SJCRH30 (cell line): Measurements from ENCODE around the gene ITGA2. TPM values are rescaled to one million over a fixed set of nuclear protein-coding genes. Genes with fewer than 3 reads are reported as not detected.

ENCODE experiments used
- DNase-seq, 2 experiments: peaks; one replicate each; pipeline ENCODE4 v3.0.0-alpha.2; 2015 to 2020
- H3K27ac ChIP-seq: fragments of 250-450 bp; sonication (Bioruptor Pico); 2 replicates; pipeline ENCODE4 v1.5.1; 2020; ENCODE audit warnings: mild to moderate bottlenecking, moderate library complexity
- H3K27me3 ChIP-seq: fragments of 250-450 bp; sonication (Bioruptor Pico); 2 replicates; pipeline ENCODE4 v1.5.1; 2020; ENCODE audit warnings: mild to moderate bottlenecking, moderate library complexity
- H3K36me3 ChIP-seq: fragments of 250-450 bp; sonication (Bioruptor Pico); 2 replicates; pipeline ENCODE4 v1.5.1; 2020; ENCODE audit warnings: mild to moderate bottlenecking, moderate library complexity
- H3K4me1 ChIP-seq: fragments of 250-450 bp; sonication (Bioruptor Pico); 2 replicates; pipeline ENCODE4 v1.5.1; 2020; ENCODE audit warnings: mild to moderate bottlenecking, moderate library complexity
- H3K4me3 ChIP-seq: fragments of 250-450 bp; sonication (Bioruptor Pico); 2 replicates; pipeline ENCODE4 v1.5.1; 2020; ENCODE audit warnings: mild to moderate bottlenecking, moderate library complexity
- H3K9me3 ChIP-seq: fragments of 250-450 bp; sonication (Bioruptor Pico); replicated peaks from 2 replicates; pipeline ENCODE4 v1.5.1; 2020; ENCODE audit warnings: mild to moderate bottlenecking, moderate library complexity
- total RNA-seq: library from RNA; depleted of rRNA; stranded (reverse); fragments of >200 nt; shearing (Covaris generic); gene quantifications from 2 replicates; pipeline ENCODE4 v1.2.3, GENCODE V29; 2014; rRNA removed

ITGA2 gene
- total RNA-seq, 1 experiment from 2014 or later: 0.26 TPM

GRCh38 chr5:53128481-53128880 is 139.3 kb downstream of the ITGA2 start:
- DNase-seq: no peak
- no peaks in the 10 kb centered on the region for H3K4me1 ChIP-seq

GRCh38 chr5:53130266-53130665 is 141.1 kb downstream of the ITGA2 start:
- no peak for DNase-seq
- H3K4me1 ChIP-seq: no peaks in the 10 kb centered on the region
- H3K27me3 ChIP-seq: no peaks in the 10 kb centered on the region
- H3K27ac ChIP-seq: no peak overlapping the region
- no peak overlapping the region for H3K4me3 ChIP-seq
- H3K36me3 ChIP-seq: no peaks in the 10 kb centered on the region
- no peaks in the 10 kb centered on the region for H3K9me3 ChIP-seq

More at GRCh38 chr5:53128481-53128880, 139.3 kb downstream of the ITGA2 start:
- Histone ChIP-seq H3K4me3 (no peak overlapping the region), H3K36me3 (no peaks in the 10 kb centered on the region), H3K27ac (no peak overlapping the region), H3K27me3 (no peaks in the 10 kb centered on the region), H3K9me3 (no peaks in the 10 kb centered on the region)

GRCh38 chr5:53133020-53133419 is 143.9 kb downstream of the ITGA2 start:
- Histone ChIP-seq H3K4me3 (no peak overlapping the region), H3K27me3 (no peaks in the 10 kb centered on the region), H3K27ac (no peak overlapping the region), H3K36me3 (no peaks in the 10 kb centered on the region), H3K9me3 (no peaks in the 10 kb centered on the region), H3K4me1 (no peaks in the 10 kb centered on the region)
- no peak for DNase-seq

Other genes starting within 250 kb of the ITGA2 start
- 8.8 and 9.9 TPM in 2 replicates for gene ITGA1, start 201.4 kb upstream of the ITGA2 start, total RNA-seq
- 16.8 and 17.0 TPM in 2 replicates for gene PELO, start 201.4 kb upstream of the ITGA2 start, total RNA-seq
- gene MOCS2, start 120.4 kb downstream of the ITGA2 start, total RNA-seq: 37.4 and 44.2 TPM in 2 replicates